ENCODE data around the gene RINL. TPM values are rescaled to one million over a fixed set of nuclear protein-coding genes. Genes with fewer than 3 reads are reported as not detected.
"Not testable (repeated sequence)": the region's sequence is repeated elsewhere in the genome, so short reads cannot be mapped to it uniquely, and the experiment has no call there.

Gene RINL
- total and polyA plus RNA-seq, 2 donors, result 3.3 to 6.7 TPM

- Histone ChIP-seq H3K36me3 (ENCODE audit: insufficient read depth) (no peaks in the 10 kb centered on the region), H3K4me1 (ENCODE audit: insufficient read depth) (peaks cover 2% of the 10 kb centered on the region), H3K27ac (ENCODE audit: low read depth) (peak overlapping the region; percentile 51), H3K4me3 (ENCODE audit: low read depth, low read length) (peak overlapping the region; percentile 76)
- DNase-seq (ENCODE audit: extremely low spot score), result no peak
- 4% methylated on average over 25 of the region's 25 CpGs for WGBS
Measured at GRCh38 chr19:38898788-38899446, 20.8 kb upstream of the RINL start.

- Histone ChIP-seq H3K4me1 (ENCODE audit: insufficient read depth) (peaks cover 1% of the 10 kb centered on the region), H3K4me3 (ENCODE audit: low read depth, low read length) (no peak overlapping the region), H3K27ac (ENCODE audit: low read depth) (no peak overlapping the region), H3K36me3 (ENCODE audit: insufficient read depth) (no peaks in the 10 kb centered on the region)
- WGBS, result 73% methylated on average over 9 of the region's 9 CpGs
- no peak for DNase-seq (ENCODE audit: extremely low spot score)
Measured at GRCh38 chr19:38894968-38895367, 16.9 kb upstream of the RINL start.

GRCh38 chr19:38893341-38893771, 15.3 kb upstream of the RINL start:
- H3K4me3 ChIP-seq (ENCODE audit: low read depth, low read length), result no peak overlapping the region
- DNase-seq (ENCODE audit: extremely low spot score), result no peak
- no peaks in the 10 kb centered on the region for H3K4me1 ChIP-seq (ENCODE audit: insufficient read depth)
- 87% methylated on average over 14 of the region's 14 CpGs for WGBS
- H3K27ac ChIP-seq (ENCODE audit: low read depth), result no peak overlapping the region
- no peaks in the 10 kb centered on the region for H3K36me3 ChIP-seq (ENCODE audit: insufficient read depth)

- H3K36me3 ChIP-seq (ENCODE audit: insufficient read depth), result no peaks in the 10 kb centered on the region
- H3K27ac ChIP-seq (ENCODE audit: low read depth), result no peak overlapping the region
- no peak overlapping the region for H3K4me3 ChIP-seq (ENCODE audit: low read depth, low read length)
- H3K4me1 ChIP-seq (ENCODE audit: insufficient read depth), result no peaks in the 10 kb centered on the region
- WGBS, result 83% methylated on average over 5 of the region's 5 CpGs
- no peak for DNase-seq (ENCODE audit: extremely low spot score)
Measured at GRCh38 chr19:38892841-38893240, 14.8 kb upstream of the RINL start.

- Histone ChIP-seq H3K27ac (ENCODE audit: low read depth) (no peak overlapping the region), H3K4me1 (ENCODE audit: insufficient read depth) (no peaks in the 10 kb centered on the region), H3K4me3 (ENCODE audit: low read depth, low read length) (no peak overlapping the region), H3K36me3 (ENCODE audit: insufficient read depth) (no peaks in the 10 kb centered on the region)
- no peak for DNase-seq (ENCODE audit: extremely low spot score)
- 86% methylated on average over 6 of the region's 6 CpGs for WGBS
Measured at GRCh38 chr19:38891771-38892170, 13.7 kb upstream of the RINL start.

- Histone ChIP-seq H3K4me3 (ENCODE audit: low read depth, low read length) (no peak overlapping the region), H3K4me1 (ENCODE audit: insufficient read depth) (no peaks in the 10 kb centered on the region), H3K36me3 (ENCODE audit: insufficient read depth) (no peaks in the 10 kb centered on the region), H3K27ac (ENCODE audit: low read depth) (no peak overlapping the region)
- no peak for DNase-seq (ENCODE audit: extremely low spot score)
Measured at GRCh38 chr19:38890686-38891085, 12.6 kb upstream of the RINL start.

GRCh38 chr19:38889803-38890202, 11.7 kb upstream of the RINL start:
- no peaks in the 10 kb centered on the region for H3K4me1 ChIP-seq (ENCODE audit: insufficient read depth)

GRCh38 chr19:38888876-38889275, 10.8 kb upstream of the RINL start:
- H3K27ac ChIP-seq (ENCODE audit: low read depth), result no peak overlapping the region
- no peak overlapping the region for H3K4me3 ChIP-seq (ENCODE audit: low read depth, low read length)
- DNase-seq (ENCODE audit: extremely low spot score), result no peak
- 93% methylated on average over 17 of the region's 17 CpGs for WGBS
- no peaks in the 10 kb centered on the region for H3K4me1 ChIP-seq (ENCODE audit: insufficient read depth)
- H3K36me3 ChIP-seq (ENCODE audit: insufficient read depth), result no peaks in the 10 kb centered on the region

More at GRCh38 chr19:38889803-38890202, 11.7 kb upstream of the RINL start:
- Histone ChIP-seq H3K27ac (ENCODE audit: low read depth) (no peak overlapping the region), H3K4me3 (ENCODE audit: low read depth, low read length) (no peak overlapping the region), H3K36me3 (ENCODE audit: insufficient read depth) (no peaks in the 10 kb centered on the region)
- WGBS, result 90% methylated on average over 8 of the region's 8 CpGs
- no peak for DNase-seq (ENCODE audit: extremely low spot score)

- H3K27ac ChIP-seq (ENCODE audit: low read depth); H3K4me3 ChIP-seq (ENCODE audit: low read depth, low read length); DNase-seq (ENCODE audit: extremely low spot score); H3K36me3 ChIP-seq (ENCODE audit: insufficient read depth); H3K4me1 ChIP-seq (ENCODE audit: insufficient read depth): not testable (repeated sequence)
- WGBS, result 96% methylated on average over 3 of the region's 3 CpGs
Measured at GRCh38 chr19:38884691-38885090, 6.6 kb upstream of the RINL start.

- peaks cover 5% of the 10 kb centered on the region for H3K36me3 ChIP-seq (ENCODE audit: insufficient read depth)
- no peaks in the 10 kb centered on the region for H3K4me1 ChIP-seq (ENCODE audit: insufficient read depth)
- DNase-seq (ENCODE audit: extremely low spot score), result no peak
- H3K27ac ChIP-seq (ENCODE audit: low read depth), result no peak overlapping the region
- WGBS, result 95% methylated on average over 9 of the region's 9 CpGs
- no peak overlapping the region for H3K4me3 ChIP-seq (ENCODE audit: low read depth, low read length)
Measured at GRCh38 chr19:38883286-38883685, 5.2 kb upstream of the RINL start.

- DNase-seq (ENCODE audit: extremely low spot score), result no peak
- Histone ChIP-seq H3K36me3 (ENCODE audit: insufficient read depth) (peaks cover 5% of the 10 kb centered on the region), H3K4me3 (ENCODE audit: low read depth, low read length) (no peak overlapping the region), H3K27ac (ENCODE audit: low read depth) (no peak overlapping the region), H3K4me1 (ENCODE audit: insufficient read depth) (no peaks in the 10 kb centered on the region)
- WGBS, result 94% methylated on average over 19 of the region's 19 CpGs
Measured at GRCh38 chr19:38880882-38881609, 3.0 kb upstream of the RINL start.

- H3K4me3 ChIP-seq (ENCODE audit: low read depth, low read length), result no peak overlapping the region
- WGBS, result 92% methylated on average over 19 of the region's 19 CpGs
- no peaks in the 10 kb centered on the region for H3K4me1 ChIP-seq (ENCODE audit: insufficient read depth)
- DNase-seq (ENCODE audit: extremely low spot score), result no peak
- no peak overlapping the region for H3K27ac ChIP-seq (ENCODE audit: low read depth)
- peaks cover 5% of the 10 kb centered on the region for H3K36me3 ChIP-seq (ENCODE audit: insufficient read depth)
Measured at GRCh38 chr19:38880076-38880881, 2.2 kb upstream of the RINL start.

- no peak overlapping the region for H3K27ac ChIP-seq (ENCODE audit: low read depth)
- peaks cover 5% of the 10 kb centered on the region for H3K36me3 ChIP-seq (ENCODE audit: insufficient read depth)
- no peaks in the 10 kb centered on the region for H3K4me1 ChIP-seq (ENCODE audit: insufficient read depth)
- no peak overlapping the region for H3K4me3 ChIP-seq (ENCODE audit: low read depth, low read length)
- DNase-seq (ENCODE audit: extremely low spot score), result no peak
- 89% methylated on average over 11 of the region's 11 CpGs for WGBS
Measured at GRCh38 chr19:38879400-38879751, 1.3 kb upstream of the RINL start.
